ENCODE results near the gene EIF2S2. TPM values are rescaled to one million over a fixed set of nuclear protein-coding genes. Genes with fewer than 3 reads are reported as not detected.
"Not testable (repeated sequence)": the region's sequence is repeated elsewhere in the genome, so short reads cannot be mapped to it uniquely, and the experiment has no call there.

EIF2S2 gene
- total RNA-seq, 2 experiments from 2014 or later: 87.7 to 106 TPM

- CTCF ChIA-PET; H3K36me3 Mint-ChIP-seq; H3K9me3 Mint-ChIP-seq (ENCODE audit: low read depth): not testable (repeated sequence)
These were observed 20.9 kb upstream of the EIF2S2 start for GRCh38 chr20:34132943-34133342.

GRCh38 chr20:34132491-34132890 lies 20.4 kb upstream of the EIF2S2 start:
- DNase-seq; H3K4me3 Mint-ChIP-seq; CTCF ChIA-PET; H3K27ac Mint-ChIP-seq; H3K36me3 Mint-ChIP-seq; ATAC-seq; H3K9me3 Mint-ChIP-seq (ENCODE audit: low read depth); H3K4me1 Mint-ChIP-seq: not testable (repeated sequence)
- H3K27me3 Mint-ChIP-seq: peaks cover 38% of the 10 kb centered on the region

More at GRCh38 chr20:34132943-34133342, 20.9 kb upstream of the EIF2S2 start:
- H3K27ac Mint-ChIP-seq, H3K4me3 Mint-ChIP-seq, H3K4me1 Mint-ChIP-seq, DNase-seq, ATAC-seq: not testable (repeated sequence)
- H3K27me3 Mint-ChIP-seq: peaks cover 38% of the 10 kb centered on the region

GRCh38 chr20:34131491-34131890 lies 19.4 kb upstream of the EIF2S2 start:
- ATAC-seq (no peak), DNase-seq (no peak)
- peaks cover 7% of the 10 kb centered on the region for H3K4me1 Mint-ChIP-seq
- no peaks in the 10 kb centered on the region for H3K9me3 Mint-ChIP-seq (ENCODE audit: low read depth)
- H3K27me3 Mint-ChIP-seq: peaks cover 43% of the 10 kb centered on the region
- H3K27ac Mint-ChIP-seq: no peak overlapping the region
- CTCF ChIA-PET: interaction anchor here (1.2 kb wide), 1 partner anchor 268 kb away, joined by 4 read pairs; no protein-coding TSS in a partner anchor
- no peak overlapping the region for H3K4me3 Mint-ChIP-seq
- no peaks in the 10 kb centered on the region for H3K36me3 Mint-ChIP-seq

- Mint-ChIP-seq H3K9me3 (ENCODE audit: low read depth) (no peaks in the 10 kb centered on the region), H3K4me1 (peaks cover 11% of the 10 kb centered on the region), H3K27ac (no peak overlapping the region), H3K36me3 (no peaks in the 10 kb centered on the region), H3K27me3 (peaks cover 40% of the 10 kb centered on the region), H3K4me3 (no peak overlapping the region)
- ATAC-seq (peak; percentile 96), DNase-seq (peak; percentile 67)
- CTCF ChIA-PET: interaction anchor here (0.6 to 3.7 kb wide), 24 partner anchors 8 to 353 kb away, joined by 3 to 16 read pairs (median 3); partner anchors contain the start of gene EIF2S2
These were observed 17.6 kb upstream of the EIF2S2 start for GRCh38 chr20:34129518-34130162.

- CTCF ChIA-PET: interaction anchor here (0.7 to 3.7 kb wide), 3 partner anchors 12 to 217 kb away, joined by 3 to 16 read pairs (median 3); no protein-coding TSS in a partner anchor
- ATAC-seq (no peak), DNase-seq (no peak)
- Mint-ChIP-seq H3K4me3 (no peak overlapping the region), H3K9me3 (ENCODE audit: low read depth) (no peaks in the 10 kb centered on the region), H3K36me3 (no peaks in the 10 kb centered on the region), H3K27me3 (peaks cover 40% of the 10 kb centered on the region), H3K27ac (no peak overlapping the region), H3K4me1 (peaks cover 18% of the 10 kb centered on the region)
These were observed 15.7 kb upstream of the EIF2S2 start for GRCh38 chr20:34127792-34128191.

GRCh38 chr20:34124469-34125249 lies 12.6 kb upstream of the EIF2S2 start:
- Mint-ChIP-seq H3K4me1 (peaks cover 20% of the 10 kb centered on the region), H3K4me3 (no peak overlapping the region), H3K36me3 (no peaks in the 10 kb centered on the region), H3K27me3 (peaks cover 30% of the 10 kb centered on the region), H3K9me3 (ENCODE audit: low read depth) (no peaks in the 10 kb centered on the region), H3K27ac (no peak overlapping the region)
- CTCF ChIA-PET: interaction anchor here (1.1 to 1.6 kb wide), 2 partner anchors 13 to 55 kb away, joined by 4 to 5 read pairs; partner anchors contain the start of gene EIF2S2
- peak; percentile 51 for ATAC-seq
- no peak for DNase-seq

- no peak overlapping the region for H3K27ac Mint-ChIP-seq
- no peaks in the 10 kb centered on the region for H3K9me3 Mint-ChIP-seq (ENCODE audit: low read depth)
- ATAC-seq (no peak), DNase-seq (no peak)
- peaks cover 14% of the 10 kb centered on the region for H3K4me1 Mint-ChIP-seq
- H3K4me3 Mint-ChIP-seq: no peak overlapping the region
- no peaks in the 10 kb centered on the region for H3K36me3 Mint-ChIP-seq
- CTCF ChIA-PET: interaction anchor here (0.6 to 1.1 kb wide), 2 partner anchors 55 to 195 kb away, joined by 3 read pairs; no protein-coding TSS in a partner anchor
- peaks cover 31% of the 10 kb centered on the region for H3K27me3 Mint-ChIP-seq
These were observed 11.3 kb upstream of the EIF2S2 start for GRCh38 chr20:34123309-34123708.

GRCh38 chr20:34122274-34122980 lies 10.4 kb upstream of the EIF2S2 start:
- H3K4me1 Mint-ChIP-seq: peaks cover 14% of the 10 kb centered on the region
- no peaks in the 10 kb centered on the region for H3K36me3 Mint-ChIP-seq
- CTCF ChIA-PET: interaction anchor here (1.7 to 3.0 kb wide), 2 partner anchors 10 to 260 kb away, joined by 5 to 7 read pairs; partner anchors contain the start of gene EIF2S2
- no peak for DNase-seq
- H3K27me3 Mint-ChIP-seq: peaks cover 28% of the 10 kb centered on the region
- no peak for ATAC-seq
- no peak overlapping the region for H3K27ac Mint-ChIP-seq
- H3K9me3 Mint-ChIP-seq (ENCODE audit: low read depth): no peaks in the 10 kb centered on the region
- H3K4me3 Mint-ChIP-seq: no peak overlapping the region

GRCh38 chr20:34120213-34120612 lies 8.2 kb upstream of the EIF2S2 start:
- Mint-ChIP-seq H3K27ac (no peak overlapping the region), H3K4me1 (peaks cover 14% of the 10 kb centered on the region), H3K4me3 (no peak overlapping the region), H3K27me3 (peaks cover 19% of the 10 kb centered on the region), H3K9me3 (ENCODE audit: low read depth) (no peaks in the 10 kb centered on the region), H3K36me3 (no peaks in the 10 kb centered on the region)
- no peak for ATAC-seq
- CTCF ChIA-PET: interaction anchor here (0.8 to 3.0 kb wide), 3 partner anchors 8 to 328 kb away, joined by 3 to 7 read pairs (median 7); partner anchors contain the start of gene EIF2S2
- no peak for DNase-seq

- Mint-ChIP-seq H3K36me3 (peaks cover 14% of the 10 kb centered on the region), H3K27me3 (peaks cover 13% of the 10 kb centered on the region), H3K4me3 (no peak overlapping the region), H3K27ac (no peak overlapping the region), H3K9me3 (ENCODE audit: low read depth) (no peaks in the 10 kb centered on the region), H3K4me1 (peaks cover 12% of the 10 kb centered on the region)
- no peak for ATAC-seq
- CTCF ChIA-PET: interaction anchor here (0.7 to 2.0 kb wide), 2 partner anchors 14 to 46 kb away, joined by 3 to 6 read pairs; no protein-coding TSS in a partner anchor
- DNase-seq: no peak
These were observed 3.2 kb upstream of the EIF2S2 start for GRCh38 chr20:34115232-34115631.

GRCh38 chr20:34114809-34115208 lies 2.8 kb upstream of the EIF2S2 start:
- peaks cover 15% of the 10 kb centered on the region for H3K4me1 Mint-ChIP-seq
- no peaks in the 10 kb centered on the region for H3K9me3 Mint-ChIP-seq (ENCODE audit: low read depth)
- no peak overlapping the region for H3K4me3 Mint-ChIP-seq
- CTCF ChIA-PET: interaction anchor here (2.0 to 3.0 kb wide), 2 partner anchors 15 to 45 kb away, joined by 6 to 15 read pairs; no protein-coding TSS in a partner anchor
- peaks cover 16% of the 10 kb centered on the region for H3K36me3 Mint-ChIP-seq
- no peak overlapping the region for H3K27ac Mint-ChIP-seq
- H3K27me3 Mint-ChIP-seq: peaks cover 11% of the 10 kb centered on the region
- ATAC-seq (no peak), DNase-seq (no peak)

- DNase-seq: no peak
These were observed 608 bp upstream of the EIF2S2 start for GRCh38 chr20:34112600-34113101.

More at GRCh38 chr20:34112600-34113101, 608 bp upstream of the EIF2S2 start:
- Mint-ChIP-seq H3K27me3 (no peaks in the 10 kb centered on the region), H3K27ac (peak overlapping the region; percentile 98), H3K9me3 (ENCODE audit: low read depth) (no peaks in the 10 kb centered on the region), H3K36me3 (peaks cover 33% of the 10 kb centered on the region), H3K4me3 (peak overlapping the region; percentile 95), H3K4me1 (peaks cover 35% of the 10 kb centered on the region)
- CTCF ChIA-PET: interaction anchor here (0.7 to 3.0 kb wide), 15 partner anchors 9 to 320 kb away, joined by 3 to 15 read pairs (median 4); partner anchors contain the start of gene CHMP4B
- no peak for ATAC-seq

All from activated CD8-positive, alpha-beta memory T cell treated with anti-CD3 and anti-CD28 coated beads, Interleukin-2, amount 10 ng/mL, durations not matched to agents 7 days and 5 days (primary cell).